WERI-Rb-1 (cell line): ENCODE data around the gene SHISAL1.

Experiments used
- DNase-seq: peaks from one replicate; pipeline ENCODE4 v3.0.0-alpha.2; 2020
- H3K27ac ChIP-seq: fragments of 250-450 bp; sonication (Bioruptor Pico); 2 replicates; pipeline ENCODE4 v1.5.1; 2020; ENCODE audit warnings: mild to moderate bottlenecking, moderate library complexity
- H3K27me3 ChIP-seq: fragments of 250-450 bp; sonication (Bioruptor Pico); 2 replicates; pipeline ENCODE4 v1.5.1; 2021; ENCODE audit warnings: mild to moderate bottlenecking, low read depth, moderate library complexity; ENCODE audit not compliant: insufficient read depth, severe bottlenecking
- H3K36me3 ChIP-seq: fragments of 250-450 bp; sonication (Bioruptor Pico); 2 replicates; pipeline ENCODE4 v1.5.1; 2020; ENCODE audit warnings: mild to moderate bottlenecking, moderate library complexity
- H3K4me3 ChIP-seq: 2 replicates; pipeline ENCODE4 v1.5.1; 2011; ENCODE audit warnings: low read depth, mild to moderate bottlenecking, control low read depth, low read length
- H3K9me3 ChIP-seq: fragments of 250-450 bp; sonication (Bioruptor Pico); 2 replicates; pipeline ENCODE4 v1.5.1; 2021; ENCODE audit warnings: mild to moderate bottlenecking, moderate library complexity; ENCODE audit not compliant: severe bottlenecking
- CTCF ChIP-seq: IDR thresholded peaks from 2 replicates; pipeline ENCODE4 v1.5.1; 2011; ENCODE audit warnings: low read depth, mild to moderate bottlenecking, control low read depth, inconsistent platforms, low read length

SHISAL1 gene

GRCh38 chr22:44287741-44288140 lies 25.0 kb downstream of the SHISAL1 start:
- no peak for TF ChIP-seq CTCF
- Histone ChIP-seq H3K9me3 (no peaks in the 10 kb centered on the region), H3K36me3 (no peaks in the 10 kb centered on the region), H3K27me3 (no peaks in the 10 kb centered on the region), H3K4me3 (no peak overlapping the region), H3K27ac (peak overlapping the region; percentile 41)
- DNase-seq = no peak

GRCh38 chr22:44287121-44287693 lies 25.5 kb downstream of the SHISAL1 start:
- no peaks in the 10 kb centered on the region for H3K36me3 ChIP-seq
- no peaks in the 10 kb centered on the region for H3K9me3 ChIP-seq
- no peak for TF ChIP-seq CTCF
- DNase-seq = peak; percentile 80
- H3K27me3 ChIP-seq = no peaks in the 10 kb centered on the region
- H3K27ac ChIP-seq = peak overlapping the region; percentile 82
- no peak overlapping the region for H3K4me3 ChIP-seq

- DNase-seq = peak; percentile 77
- Histone ChIP-seq H3K27me3 (no peaks in the 10 kb centered on the region), H3K9me3 (no peaks in the 10 kb centered on the region), H3K27ac (peak overlapping the region; percentile 82), H3K4me3 (no peak overlapping the region), H3K36me3 (no peaks in the 10 kb centered on the region)
- no peak for TF ChIP-seq CTCF
Observed at GRCh38 chr22:44286646-44287045, 26.1 kb downstream of the SHISAL1 start.

- no peaks in the 10 kb centered on the region for H3K27me3 ChIP-seq
Observed at GRCh38 chr22:44284711-44285110, 28.0 kb downstream of the SHISAL1 start.

GRCh38 chr22:44281768-44282637 lies 30.7 kb downstream of the SHISAL1 start:
- no peaks in the 10 kb centered on the region for H3K36me3 ChIP-seq
- no peak for TF ChIP-seq CTCF
- no peak overlapping the region for H3K27ac ChIP-seq
- H3K4me3 ChIP-seq = no peak overlapping the region
- no peaks in the 10 kb centered on the region for H3K9me3 ChIP-seq
- peak; percentile 29 for DNase-seq
- no peaks in the 10 kb centered on the region for H3K27me3 ChIP-seq

More at GRCh38 chr22:44284711-44285110, 28.0 kb downstream of the SHISAL1 start:
- TF ChIP-seq CTCF = no peak
- Histone ChIP-seq H3K27ac (no peak overlapping the region), H3K36me3 (no peaks in the 10 kb centered on the region), H3K9me3 (no peaks in the 10 kb centered on the region), H3K4me3 (no peak overlapping the region)
- DNase-seq = no peak
